ENCODE data around the gene GAP43.

DNA sequence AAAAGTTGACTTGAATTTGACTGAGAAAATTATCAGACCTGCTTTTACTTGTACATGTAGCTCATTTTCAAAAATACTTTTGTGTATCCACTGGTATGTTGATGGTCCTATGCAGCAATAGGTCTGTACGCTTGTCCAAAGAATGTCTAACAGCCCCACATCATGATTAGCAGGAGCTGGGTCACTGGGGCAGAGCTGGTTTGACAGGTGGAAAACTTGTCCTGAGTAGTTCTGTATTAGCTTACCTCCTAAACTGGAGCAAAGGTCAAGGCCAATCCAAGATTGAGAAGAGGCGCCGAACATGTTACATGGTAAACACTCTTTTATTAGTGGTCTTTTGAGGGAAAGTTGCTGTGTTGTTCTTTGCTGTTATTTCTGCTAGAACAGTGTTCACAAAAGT, 50.6 kb downstream of the GAP43 start:
- TF ChIP-seq, protein P1, sequence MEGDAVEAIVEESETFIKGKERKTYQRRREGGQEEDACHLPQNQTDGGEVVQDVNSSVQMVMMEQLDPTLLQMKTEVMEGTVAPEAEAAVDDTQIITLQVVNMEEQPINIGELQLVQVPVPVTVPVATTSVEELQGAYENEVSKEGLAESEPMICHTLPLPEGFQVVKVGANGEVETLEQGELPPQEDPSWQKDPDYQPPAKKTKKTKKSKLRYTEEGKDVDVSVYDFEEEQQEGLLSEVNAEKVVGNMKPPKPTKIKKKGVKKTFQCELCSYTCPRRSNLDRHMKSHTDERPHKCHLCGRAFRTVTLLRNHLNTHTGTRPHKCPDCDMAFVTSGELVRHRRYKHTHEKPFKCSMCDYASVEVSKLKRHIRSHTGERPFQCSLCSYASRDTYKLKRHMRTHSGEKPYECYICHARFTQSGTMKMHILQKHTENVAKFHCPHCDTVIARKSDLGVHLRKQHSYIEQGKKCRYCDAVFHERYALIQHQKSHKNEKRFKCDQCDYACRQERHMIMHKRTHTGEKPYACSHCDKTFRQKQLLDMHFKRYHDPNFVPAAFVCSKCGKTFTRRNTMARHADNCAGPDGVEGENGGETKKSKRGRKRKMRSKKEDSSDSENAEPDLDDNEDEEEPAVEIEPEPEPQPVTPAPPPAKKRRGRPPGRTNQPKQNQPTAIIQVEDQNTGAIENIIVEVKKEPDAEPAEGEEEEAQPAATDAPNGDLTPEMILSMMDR (IDR thresholded peaks at IDR 0.05) = no peak
- no peak for TF ChIP-seq POLR2A (IDR thresholded peaks at IDR 0.05)

Data from adrenal gland (tissue), 5 donors.